OCI-LY3 (cell line): Measurements from ENCODE around the gene PRPF40B.

Source experiments
- CTCF ChIP-seq: fragments of 200-600, 300-600 bp; sonication (generic); IDR thresholded peaks from 2 replicates; pipeline ENCODE4 v1.5.1; 2014; ENCODE audit warnings: antibody characterized with exemption, low read length, low read depth
- EZH2phosphoT487 ChIP-seq: fragments of 200-600 bp; shearing (Covaris generic); IDR thresholded peaks from 2 replicates; pipeline ENCODE4 v1.6.1; 2018; ENCODE audit warnings: antibody characterized with exemption, mixed run types, low read depth

- TF ChIP-seq CTCF (no peak), EZH2phosphoT487 (no peak)
Measured at GRCh38 chr12:49598527-49598926, 24.8 kb upstream of the PRPF40B start.
